ENCODE measurements around the gene BCOR.

DNA sequence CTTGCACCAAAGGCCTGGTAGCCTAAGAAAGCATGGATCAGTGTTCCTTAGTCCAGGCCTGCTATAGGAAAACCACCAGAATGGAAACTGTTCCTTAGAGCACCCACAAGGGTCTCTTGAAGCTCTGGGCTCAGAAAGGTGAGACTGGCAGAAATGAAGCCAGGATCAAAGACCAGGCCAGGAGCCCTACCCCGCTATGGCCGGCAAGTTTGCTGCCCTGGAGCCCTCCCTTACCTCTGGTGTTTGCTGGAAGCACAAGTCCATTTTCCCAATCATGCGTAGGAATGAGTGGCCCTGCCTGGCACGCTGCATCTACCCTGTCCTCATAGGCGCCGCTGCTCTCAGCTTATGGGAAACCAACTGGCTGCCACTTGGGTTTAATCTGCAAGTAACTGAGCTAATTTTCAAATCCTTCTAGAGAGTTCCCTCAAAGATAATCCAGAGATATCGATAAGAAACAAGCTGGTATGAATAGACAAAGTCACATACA is 37.4 kb downstream of the BCOR start:
- TF ChIP-seq YY1 (IDR thresholded peaks at IDR 0.05; ENCODE audit: extremely low read depth, insufficient replicate concordance, low read depth, low read length) (no peak), EZH2phosphoT487 (IDR thresholded peaks at IDR 0.05; ENCODE audit: borderline replicate concordance) (no peak), ELF1 (IDR thresholded peaks at IDR 0.05; ENCODE audit: borderline replicate concordance, low read depth) (no peak), TCF7L2 (IDR thresholded peaks at IDR 0.05; ENCODE audit: borderline replicate concordance, extremely low read depth, insufficient read depth, insufficient read length) (no peak), CBX3 (IDR thresholded peaks at IDR 0.05; ENCODE audit: low read depth) (no peak), POLR2A (IDR thresholded peaks at IDR 0.05; ENCODE audit: borderline replicate concordance, extremely low read depth, insufficient read depth, insufficient read length) (no peak), CEBPB (IDR thresholded peaks at IDR 0.05; ENCODE audit: low read depth) (no peak), JUND (IDR thresholded peaks at IDR 0.05) (no peak), SIN3A (IDR thresholded peaks at IDR 0.05; ENCODE audit: low read depth) (no peak)
- TF ChIP-seq, protein P1, sequence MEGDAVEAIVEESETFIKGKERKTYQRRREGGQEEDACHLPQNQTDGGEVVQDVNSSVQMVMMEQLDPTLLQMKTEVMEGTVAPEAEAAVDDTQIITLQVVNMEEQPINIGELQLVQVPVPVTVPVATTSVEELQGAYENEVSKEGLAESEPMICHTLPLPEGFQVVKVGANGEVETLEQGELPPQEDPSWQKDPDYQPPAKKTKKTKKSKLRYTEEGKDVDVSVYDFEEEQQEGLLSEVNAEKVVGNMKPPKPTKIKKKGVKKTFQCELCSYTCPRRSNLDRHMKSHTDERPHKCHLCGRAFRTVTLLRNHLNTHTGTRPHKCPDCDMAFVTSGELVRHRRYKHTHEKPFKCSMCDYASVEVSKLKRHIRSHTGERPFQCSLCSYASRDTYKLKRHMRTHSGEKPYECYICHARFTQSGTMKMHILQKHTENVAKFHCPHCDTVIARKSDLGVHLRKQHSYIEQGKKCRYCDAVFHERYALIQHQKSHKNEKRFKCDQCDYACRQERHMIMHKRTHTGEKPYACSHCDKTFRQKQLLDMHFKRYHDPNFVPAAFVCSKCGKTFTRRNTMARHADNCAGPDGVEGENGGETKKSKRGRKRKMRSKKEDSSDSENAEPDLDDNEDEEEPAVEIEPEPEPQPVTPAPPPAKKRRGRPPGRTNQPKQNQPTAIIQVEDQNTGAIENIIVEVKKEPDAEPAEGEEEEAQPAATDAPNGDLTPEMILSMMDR (IDR thresholded peaks at IDR 0.05 in 2 of 3, conservative IDR thresholded peaks at IDR 0.05 in 1 of 3; ENCODE audit: borderline replicate concordance in 1 of 3, insufficient read depth in 1 of 3, low read depth in 2 of 3, low read length in 2 of 3) = no peak
- TF ChIP-seq, protein P2, sequence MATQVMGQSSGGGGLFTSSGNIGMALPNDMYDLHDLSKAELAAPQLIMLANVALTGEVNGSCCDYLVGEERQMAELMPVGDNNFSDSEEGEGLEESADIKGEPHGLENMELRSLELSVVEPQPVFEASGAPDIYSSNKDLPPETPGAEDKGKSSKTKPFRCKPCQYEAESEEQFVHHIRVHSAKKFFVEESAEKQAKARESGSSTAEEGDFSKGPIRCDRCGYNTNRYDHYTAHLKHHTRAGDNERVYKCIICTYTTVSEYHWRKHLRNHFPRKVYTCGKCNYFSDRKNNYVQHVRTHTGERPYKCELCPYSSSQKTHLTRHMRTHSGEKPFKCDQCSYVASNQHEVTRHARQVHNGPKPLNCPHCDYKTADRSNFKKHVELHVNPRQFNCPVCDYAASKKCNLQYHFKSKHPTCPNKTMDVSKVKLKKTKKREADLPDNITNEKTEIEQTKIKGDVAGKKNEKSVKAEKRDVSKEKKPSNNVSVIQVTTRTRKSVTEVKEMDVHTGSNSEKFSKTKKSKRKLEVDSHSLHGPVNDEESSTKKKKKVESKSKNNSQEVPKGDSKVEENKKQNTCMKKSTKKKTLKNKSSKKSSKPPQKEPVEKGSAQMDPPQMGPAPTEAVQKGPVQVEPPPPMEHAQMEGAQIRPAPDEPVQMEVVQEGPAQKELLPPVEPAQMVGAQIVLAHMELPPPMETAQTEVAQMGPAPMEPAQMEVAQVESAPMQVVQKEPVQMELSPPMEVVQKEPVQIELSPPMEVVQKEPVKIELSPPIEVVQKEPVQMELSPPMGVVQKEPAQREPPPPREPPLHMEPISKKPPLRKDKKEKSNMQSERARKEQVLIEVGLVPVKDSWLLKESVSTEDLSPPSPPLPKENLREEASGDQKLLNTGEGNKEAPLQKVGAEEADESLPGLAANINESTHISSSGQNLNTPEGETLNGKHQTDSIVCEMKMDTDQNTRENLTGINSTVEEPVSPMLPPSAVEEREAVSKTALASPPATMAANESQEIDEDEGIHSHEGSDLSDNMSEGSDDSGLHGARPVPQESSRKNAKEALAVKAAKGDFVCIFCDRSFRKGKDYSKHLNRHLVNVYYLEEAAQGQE (IDR thresholded peaks at IDR 0.05; ENCODE audit: low read depth) = no peak
